Breast epithelium (tissue), 4 donors: ENCODE measurements around the gene LMX1B. TPM values are rescaled to one million over a fixed set of nuclear protein-coding genes. Genes with fewer than 3 reads are reported as not detected.

ENCODE experiments used
- DNase-seq, 2 donors: peaks; one replicate each; pipeline ENCODE4 v3.0.0-alpha.2; 2019; ENCODE audit warnings: low spot score in 2 of 2
- H3K27ac ChIP-seq, 2 donors: fragments of 200-600 bp; sonication (generic) in 1 of 2; one replicate each; pipeline ENCODE4 v1.5.1; 2016 to 2019; ENCODE audit warnings: mild to moderate bottlenecking in 1 of 2
- H3K27me3 ChIP-seq, 2 donors: fragments of 200-600 bp; sonication (generic) in 1 of 2; one replicate each; pipeline versions ENCODE4 v1.5.1 to v1.6.0; 2017 to 2019; ENCODE audit warnings: control low read depth in 1 of 2, mild to moderate bottlenecking in 1 of 2
- H3K36me3 ChIP-seq: fragments of 200-600 bp; one replicate; pipeline ENCODE4 v1.5.1; 2019
- H3K4me1 ChIP-seq, 2 donors: fragments of 200-600 bp; sonication (generic); one replicate each; pipeline ENCODE4 v1.5.1; 2016 to 2019; ENCODE audit warnings: control low read depth in 1 of 2
- H3K4me3 ChIP-seq, 3 donors: fragments of 200-600 bp; sonication (generic); 1 replicate in 2 of 3; 2 replicates in 1 of 3; pipeline ENCODE4 v1.5.1; 2016 to 2019; ENCODE audit warnings: mild to moderate bottlenecking in 3 of 3, moderate library complexity in 2 of 3
- H3K9me3 ChIP-seq, 2 donors: fragments of 200-600 bp; sonication (generic) in 1 of 2; one replicate each; pipeline ENCODE4 v1.5.1; 2016 to 2019; ENCODE audit warnings: control low read depth in 1 of 2
- POLR2A ChIP-seq: fragments of 450-650 bp; IDR thresholded peaks from one replicate; pipeline ENCODE4 v1.6.1; 2016; ENCODE audit warnings: antibody characterized with exemption, mild to moderate bottlenecking, moderate library complexity
- POLR2AphosphoS5 ChIP-seq, 3 donors: sonication (generic); formaldehyde crosslinking; IDR thresholded peaks; one replicate each; pipeline ENCODE4 v1.6.1; 2017; ENCODE audit warnings: antibody characterized with exemption in 3 of 3
- intact Hi-C: fragments of 100-400 bp; cut with DNase I; formaldehyde crosslinking; loops from one replicate; pipeline ENCODE4 v1.15.1; 2023; ENCODE audit warnings: low total_unique reads
- total RNA-seq, 3 donors: library from RNA; depleted of rRNA; stranded (reverse); fragments of >200 nt; gene quantifications; one replicate each; pipeline ENCODE4 v1.1.0, GENCODE V29; 2016
- TF ChIP-seq, protein P1 (sequence below), 3 donors: fragments of 450-650 bp; IDR thresholded peaks; one replicate each; pipeline ENCODE4 v1.5.1; 2016 to 2017; ENCODE audit warnings: antibody characterized with exemption in 3 of 3, mild to moderate bottlenecking in 3 of 3, moderate library complexity in 3 of 3

LMX1B gene
- total RNA-seq: 10 to 100 TPM in 1 of 3 donors, 1 to 10 TPM in 1, under 1 TPM in 1; 0.16 to 20.3 (median 9.2) TPM

DNA sequence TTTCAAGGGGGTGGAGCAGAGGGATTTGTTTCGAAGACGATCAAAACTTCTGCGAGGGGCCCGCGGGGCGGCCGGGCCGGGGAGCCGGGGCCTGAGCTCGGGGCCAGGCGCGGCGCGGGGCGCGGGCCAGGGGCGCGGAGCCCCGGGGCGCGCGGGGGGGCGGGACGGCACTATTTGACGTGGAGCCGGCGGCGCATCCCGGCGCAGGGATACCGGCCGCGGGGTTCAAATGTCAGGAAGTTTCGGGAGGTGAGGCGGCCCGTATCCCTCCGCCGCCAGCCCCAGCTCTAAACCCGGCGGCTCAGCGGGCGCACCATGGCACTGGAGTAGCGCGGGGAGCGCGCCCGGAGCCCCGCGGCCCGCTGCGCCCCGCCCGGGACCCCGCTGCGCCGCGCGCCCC is at the start of gene LMX1B:
TSS of gene LMX1B (plus strand) at position 278 of the 400 bp plus-strand sequence. CDS start 522 bp downstream, outside the sequence.
- DNase-seq: peak in 1 of 2 donors; percentile 59
- intact Hi-C loops: no loop called here
- TF ChIP-seq, protein P1, sequence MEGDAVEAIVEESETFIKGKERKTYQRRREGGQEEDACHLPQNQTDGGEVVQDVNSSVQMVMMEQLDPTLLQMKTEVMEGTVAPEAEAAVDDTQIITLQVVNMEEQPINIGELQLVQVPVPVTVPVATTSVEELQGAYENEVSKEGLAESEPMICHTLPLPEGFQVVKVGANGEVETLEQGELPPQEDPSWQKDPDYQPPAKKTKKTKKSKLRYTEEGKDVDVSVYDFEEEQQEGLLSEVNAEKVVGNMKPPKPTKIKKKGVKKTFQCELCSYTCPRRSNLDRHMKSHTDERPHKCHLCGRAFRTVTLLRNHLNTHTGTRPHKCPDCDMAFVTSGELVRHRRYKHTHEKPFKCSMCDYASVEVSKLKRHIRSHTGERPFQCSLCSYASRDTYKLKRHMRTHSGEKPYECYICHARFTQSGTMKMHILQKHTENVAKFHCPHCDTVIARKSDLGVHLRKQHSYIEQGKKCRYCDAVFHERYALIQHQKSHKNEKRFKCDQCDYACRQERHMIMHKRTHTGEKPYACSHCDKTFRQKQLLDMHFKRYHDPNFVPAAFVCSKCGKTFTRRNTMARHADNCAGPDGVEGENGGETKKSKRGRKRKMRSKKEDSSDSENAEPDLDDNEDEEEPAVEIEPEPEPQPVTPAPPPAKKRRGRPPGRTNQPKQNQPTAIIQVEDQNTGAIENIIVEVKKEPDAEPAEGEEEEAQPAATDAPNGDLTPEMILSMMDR (IDR thresholded peaks at IDR 0.05): no peak
- TF ChIP-seq POLR2AphosphoS5 (IDR thresholded peaks at IDR 0.05): peak in 1 of 3 donors; percentile 30
- Histone ChIP-seq H3K36me3 (no peaks in the 10 kb centered on the region), H3K27me3 (peaks cover 4 to 24% of the 10 kb centered on the region in 2 donors), H3K27ac (peak within 1 kb of the TSS; percentile 91 to 93), H3K9me3 (no peaks in the 10 kb centered on the region), H3K4me3 (peak within 1 kb of the TSS; percentile 24 to 84 (median 66)), H3K4me1 (peaks cover 0 to 11% of the 10 kb centered on the region in 2 donors)

DNA sequence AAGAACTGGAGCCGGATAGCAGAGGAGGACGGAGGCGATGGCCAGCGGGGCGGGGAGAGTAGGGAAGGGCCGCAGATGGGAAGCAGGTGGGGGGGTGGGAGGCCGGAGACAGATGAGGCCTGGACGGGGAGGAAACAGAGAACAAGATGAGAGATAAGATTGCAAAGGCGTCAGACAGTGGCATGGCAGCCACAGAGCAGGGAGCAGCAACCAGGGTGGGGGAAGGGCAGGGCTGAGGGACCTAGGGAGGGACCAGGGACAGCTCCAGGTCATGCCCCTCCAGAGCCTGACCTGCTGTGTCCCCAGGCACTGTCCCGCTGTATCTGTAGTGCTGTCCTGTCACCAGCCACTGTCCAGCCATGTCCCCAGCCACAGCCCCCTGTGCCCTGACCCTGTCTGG is 49.6 kb upstream of the LMX1B start:
- Histone ChIP-seq H3K4me3 (no peak overlapping the region), H3K27ac (no peak overlapping the region), H3K36me3 (no peaks in the 10 kb centered on the region), H3K27me3 (peaks cover 0 to 9% of the 10 kb centered on the region in 2 donors), H3K9me3 (no peaks in the 10 kb centered on the region), H3K4me1 (no peaks in the 10 kb centered on the region)
- DNase-seq: no peak
- intact Hi-C loops: no loop called here
- TF ChIP-seq POLR2A: no peak
- TF ChIP-seq, protein P1 (IDR thresholded peaks at IDR 0.05): no peak
- no peak for TF ChIP-seq POLR2AphosphoS5 (IDR thresholded peaks at IDR 0.05)

DNA sequence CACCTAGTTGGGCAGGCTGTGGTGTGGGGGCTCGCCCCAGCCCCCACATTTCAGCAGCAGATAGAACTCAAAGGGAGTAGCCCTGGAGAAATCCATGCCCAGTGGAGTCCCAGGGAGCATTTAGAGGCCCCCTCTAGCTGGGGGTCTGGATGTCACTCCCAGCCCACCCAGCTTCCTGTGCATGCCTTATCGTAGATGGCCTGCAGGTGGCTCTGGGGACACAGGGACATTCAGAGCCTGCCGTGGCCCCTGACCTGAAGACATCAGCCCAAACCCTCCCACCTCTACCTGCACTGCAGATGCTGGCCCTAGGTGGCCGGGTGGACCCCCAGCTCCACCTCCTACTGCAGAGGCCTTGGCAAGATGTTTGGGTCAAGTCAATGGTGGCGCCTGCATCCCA is 49.0 kb upstream of the LMX1B start:
- H3K36me3 ChIP-seq: no peaks in the 10 kb centered on the region
- TF ChIP-seq POLR2A: no peak
- H3K27ac ChIP-seq: no peak overlapping the region
- no peak for DNase-seq
- no peak overlapping the region for H3K4me3 ChIP-seq
- no peaks in the 10 kb centered on the region for H3K4me1 ChIP-seq
- H3K9me3 ChIP-seq: no peaks in the 10 kb centered on the region
- H3K27me3 ChIP-seq: peaks cover 0 to 9% of the 10 kb centered on the region in 2 donors
- intact Hi-C loops: no loop called here

DNA sequence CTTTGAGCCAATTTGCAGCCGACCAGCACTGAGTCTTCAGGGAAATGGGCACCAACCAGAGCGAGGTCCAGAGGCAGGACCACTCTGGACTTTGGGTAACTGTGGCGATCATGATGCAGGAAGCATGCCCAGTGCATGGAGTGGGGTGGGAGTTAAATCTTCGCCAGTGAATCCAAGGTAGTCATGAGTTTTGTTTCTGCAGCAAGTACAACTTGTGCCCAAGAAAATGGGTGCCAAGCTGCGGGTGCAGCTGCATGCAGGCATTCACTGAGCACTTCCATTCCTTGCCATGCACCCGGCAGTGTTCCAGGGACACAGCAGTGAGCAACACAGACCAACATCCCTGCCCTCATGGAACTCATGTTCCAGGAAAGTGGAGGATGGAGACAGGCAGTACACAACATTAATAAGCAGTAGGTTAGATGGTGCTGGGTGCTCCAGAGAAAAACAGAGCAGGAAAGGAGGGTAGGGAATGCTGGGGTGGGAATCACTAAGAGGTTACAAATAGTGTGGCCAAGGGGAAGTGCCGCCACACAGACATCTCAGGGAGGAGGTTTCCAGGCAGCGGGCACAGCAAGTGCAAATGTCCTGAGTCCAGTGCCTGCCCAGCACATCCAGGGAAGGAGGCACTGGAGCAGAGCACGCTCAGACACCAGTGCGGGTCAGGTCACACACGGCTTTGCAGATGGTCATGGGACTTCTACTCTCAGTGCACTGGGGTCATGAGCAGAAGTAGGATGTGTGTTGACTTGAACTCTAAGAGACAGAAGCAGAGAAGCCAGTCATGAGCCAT is 48.2 kb upstream of the LMX1B start:
- no peak for DNase-seq
- intact Hi-C loops: no loop called here
- H3K36me3 ChIP-seq: no peaks in the 10 kb centered on the region

DNA sequence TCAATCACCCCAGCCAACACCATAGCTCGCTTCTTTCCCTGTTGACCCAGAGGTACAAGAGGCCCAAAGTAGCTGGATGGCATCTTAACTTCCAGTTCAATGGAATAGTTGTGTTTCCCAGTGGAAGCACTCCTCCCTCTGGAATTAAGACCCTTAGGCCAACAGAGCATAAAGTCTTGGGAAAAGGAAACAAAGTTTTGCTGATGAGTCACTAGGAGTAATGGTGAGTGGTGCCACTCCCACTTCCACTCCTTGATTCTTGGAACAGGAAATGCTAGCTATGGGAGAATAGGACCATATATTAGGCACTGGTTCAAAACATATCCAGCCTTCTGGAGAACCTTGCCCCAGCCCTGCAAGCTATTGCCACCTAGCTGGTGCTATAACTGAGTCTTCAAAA is 44.7 kb upstream of the LMX1B start:
- no peak overlapping the region for H3K27ac ChIP-seq
- H3K36me3 ChIP-seq: no peaks in the 10 kb centered on the region
- H3K27me3 ChIP-seq: no peaks in the 10 kb centered on the region
- TF ChIP-seq POLR2A (no peak), POLR2AphosphoS5 (IDR thresholded peaks at IDR 0.05) (no peak)
- TF ChIP-seq, protein P1 (IDR thresholded peaks at IDR 0.05): no peak
- H3K4me1 ChIP-seq: no peaks in the 10 kb centered on the region
- no peaks in the 10 kb centered on the region for H3K9me3 ChIP-seq
- DNase-seq: no peak
- intact Hi-C loops: no loop called here
- no peak overlapping the region for H3K4me3 ChIP-seq

More for the DNA sequence above, 48.2 kb upstream of the LMX1B start:
- peaks cover 0 to 9% of the 10 kb centered on the region in 2 donors for H3K27me3 ChIP-seq
- no peak overlapping the region for H3K4me3 ChIP-seq
- no peaks in the 10 kb centered on the region for H3K4me1 ChIP-seq
- no peak for TF ChIP-seq POLR2AphosphoS5 (IDR thresholded peaks at IDR 0.05)
- TF ChIP-seq, protein P1 (IDR thresholded peaks at IDR 0.05): no peak
- no peak overlapping the region for H3K27ac ChIP-seq
- no peaks in the 10 kb centered on the region for H3K9me3 ChIP-seq
